GM19035 (cell line): ENCODE data around the gene SPCS2.

Experiments used
- ATAC-seq: cut with Tn5 transposase; IDR thresholded peaks from one replicate; pipeline ENCODE4 v1.9.1; 2021; ENCODE audit not compliant: unreplicated experiment

The SPCS2 gene

GRCh38 chr11:74948898-74949752 lies at the start of gene SPCS2, which contains the start of gene XRRA1:
TSS of gene SPCS2 (plus strand) at chr11:74949266. CDS start at chr11:74949286, 20 bp downstream.
TSS of gene XRRA1 (minus strand) at chr11:74949091. CDS start at chr11:74940878, 8,213 bp downstream.
- ATAC-seq = peak; percentile 94

GRCh38 chr11:74902342-74902741 lies 46.7 kb upstream of the SPCS2 start:
- ATAC-seq = no peak

- no peak for ATAC-seq
These were observed 43.7 kb upstream of the SPCS2 start for GRCh38 chr11:74905326-74905725.

GRCh38 chr11:74909385-74909784 lies 39.7 kb upstream of the SPCS2 start:
- no peak for ATAC-seq

GRCh38 chr11:74909812-74910211 lies 39.3 kb upstream of the SPCS2 start:
- no peak for ATAC-seq

GRCh38 chr11:74923125-74923524 lies 25.9 kb upstream of the SPCS2 start:
- ATAC-seq = no peak

GRCh38 chr11:74925281-74925680 lies 23.8 kb upstream of the SPCS2 start:
- ATAC-seq = no peak

DNA sequence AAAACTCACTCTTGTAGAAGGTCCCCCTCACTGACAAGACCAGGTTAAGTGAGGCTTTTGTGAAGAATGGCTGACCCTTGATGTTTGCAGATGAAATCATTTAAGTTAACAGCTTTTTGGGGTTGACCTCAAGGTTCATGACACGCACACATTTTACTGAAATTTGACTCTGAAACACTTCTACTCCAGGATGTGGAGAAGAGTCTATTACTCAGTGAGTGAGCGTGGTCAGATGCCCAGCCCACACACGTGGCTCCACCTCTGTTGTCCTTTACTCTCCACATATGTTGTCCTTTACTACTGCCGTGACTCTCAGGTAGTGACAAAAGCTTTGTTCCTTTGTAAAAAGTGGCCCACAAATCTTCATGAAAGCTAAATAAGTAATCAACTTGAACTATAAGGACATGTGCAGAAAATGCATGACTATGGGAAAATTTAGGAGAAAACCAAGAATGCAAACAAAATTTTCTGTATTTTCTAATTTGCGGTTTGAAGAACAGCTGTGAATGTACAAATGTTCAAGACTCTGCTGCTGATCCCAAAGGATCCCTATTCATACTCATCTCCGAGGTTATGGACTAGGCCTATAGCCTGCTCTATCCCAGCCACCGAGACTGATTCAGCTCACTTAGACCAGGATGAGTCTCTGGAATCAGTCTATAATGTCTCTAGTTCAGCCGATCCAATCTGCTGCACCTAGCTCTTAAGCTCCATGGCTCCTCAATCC lies 22.6 kb upstream of the SPCS2 start:
- no peak for ATAC-seq

GRCh38 chr11:74927496-74927895 lies 21.6 kb upstream of the SPCS2 start:
- ATAC-seq = no peak

GRCh38 chr11:74929431-74930363 lies 19.4 kb upstream of the SPCS2 start:
- ATAC-seq = peak; percentile 81

GRCh38 chr11:74932169-74932568 lies 16.9 kb upstream of the SPCS2 start:
- ATAC-seq = no peak

DNA sequence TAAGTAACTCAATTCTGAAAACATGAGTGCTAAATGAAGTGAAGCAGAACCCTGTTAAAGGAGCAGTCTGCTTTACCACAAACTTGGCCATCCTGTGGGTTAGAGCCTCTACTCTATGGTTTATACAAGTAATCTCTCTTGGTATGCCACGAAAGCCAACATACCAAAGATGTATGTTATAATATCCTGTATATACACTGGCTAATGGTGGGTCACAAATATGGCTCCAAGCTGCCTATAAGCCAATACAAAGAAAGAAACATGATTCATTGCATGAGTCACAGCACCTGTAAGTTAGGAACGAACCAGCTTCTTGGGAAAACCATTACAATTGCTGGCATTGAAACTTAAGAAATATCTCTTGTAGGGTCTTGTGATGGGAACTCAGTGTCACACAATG lies 16.3 kb upstream of the SPCS2 start:
- no peak for ATAC-seq

DNA sequence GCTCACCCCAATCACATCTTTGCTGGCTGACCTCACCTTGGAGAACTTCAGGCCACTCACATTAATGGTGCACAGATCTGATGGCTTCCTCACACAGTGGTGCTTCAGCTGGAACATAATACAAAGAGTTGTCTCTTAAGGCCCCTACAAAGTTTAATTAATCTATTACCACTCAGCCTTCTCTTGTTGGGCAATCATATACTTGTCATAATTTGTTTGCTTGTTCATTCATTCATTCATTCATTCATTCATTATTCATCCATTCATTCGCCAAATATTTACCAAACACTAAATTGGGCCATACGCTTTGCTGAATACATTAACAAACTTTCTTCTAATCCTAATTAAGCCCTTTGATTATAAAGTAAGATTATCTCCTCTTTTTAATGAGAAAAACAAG lies 15.3 kb upstream of the SPCS2 start:
- no peak for ATAC-seq

DNA sequence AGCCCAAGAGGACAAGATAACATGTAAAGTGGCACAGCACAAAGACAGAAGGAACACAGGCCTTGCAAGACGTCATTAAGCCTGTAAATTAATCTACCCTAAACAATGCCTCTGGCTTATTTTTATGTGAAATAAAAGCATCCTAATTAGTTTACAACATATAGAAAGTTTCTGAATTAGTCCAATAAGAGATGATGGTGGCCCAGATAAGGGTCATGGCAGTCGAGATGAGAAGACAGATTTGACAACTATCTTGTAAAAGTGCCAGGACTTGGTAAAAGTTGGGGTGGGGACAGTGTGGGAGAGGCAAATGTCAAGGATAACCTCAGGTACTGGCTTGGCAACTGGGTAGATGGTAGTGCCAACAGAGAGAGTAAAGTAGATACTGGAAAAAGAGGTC lies 13.8 kb upstream of the SPCS2 start:
- ATAC-seq = no peak

GRCh38 chr11:74936087-74936486 lies 13.0 kb upstream of the SPCS2 start:
- no peak for ATAC-seq

- no peak for ATAC-seq
These were observed 12.1 kb upstream of the SPCS2 start for GRCh38 chr11:74936976-74937375.

DNA sequence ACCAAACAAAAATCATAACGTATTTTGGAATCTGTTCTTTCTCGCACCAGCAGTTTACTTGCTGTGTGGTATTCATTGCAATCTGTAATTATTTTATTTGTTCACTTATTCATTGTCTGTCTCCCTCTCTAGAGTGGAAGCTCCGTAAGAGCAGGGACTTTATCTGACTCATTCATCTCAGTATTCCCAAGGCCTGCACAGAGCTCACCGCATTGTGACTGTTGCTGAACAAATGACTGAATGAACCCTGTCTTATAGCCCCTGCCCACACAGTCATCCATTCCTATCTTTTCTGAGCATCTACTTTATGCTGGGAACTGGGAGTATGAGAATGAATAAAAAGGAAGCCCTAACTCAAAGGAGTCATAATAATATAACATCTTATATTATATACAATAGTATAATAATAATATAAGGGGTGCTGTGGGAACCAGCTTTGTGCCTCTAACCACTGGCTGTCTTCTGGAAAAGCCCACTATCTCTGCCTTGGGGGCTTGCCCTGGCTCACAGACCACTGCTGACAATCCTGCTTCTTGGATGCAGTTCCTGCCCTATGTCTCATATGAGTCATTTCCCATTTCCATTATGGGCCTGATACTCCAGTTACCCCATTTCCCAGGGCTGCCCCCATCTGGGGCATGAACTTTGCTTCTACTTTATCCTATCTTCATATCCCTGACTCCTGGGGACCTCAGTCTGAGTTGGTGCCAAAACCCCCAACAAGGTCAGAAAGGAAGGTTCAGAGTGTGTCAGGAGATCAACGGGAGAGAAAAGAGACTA lies 11.2 kb upstream of the SPCS2 start:
- ATAC-seq = no peak

GRCh38 chr11:74941492-74941891 lies 7.6 kb upstream of the SPCS2 start:
- ATAC-seq = no peak

DNA sequence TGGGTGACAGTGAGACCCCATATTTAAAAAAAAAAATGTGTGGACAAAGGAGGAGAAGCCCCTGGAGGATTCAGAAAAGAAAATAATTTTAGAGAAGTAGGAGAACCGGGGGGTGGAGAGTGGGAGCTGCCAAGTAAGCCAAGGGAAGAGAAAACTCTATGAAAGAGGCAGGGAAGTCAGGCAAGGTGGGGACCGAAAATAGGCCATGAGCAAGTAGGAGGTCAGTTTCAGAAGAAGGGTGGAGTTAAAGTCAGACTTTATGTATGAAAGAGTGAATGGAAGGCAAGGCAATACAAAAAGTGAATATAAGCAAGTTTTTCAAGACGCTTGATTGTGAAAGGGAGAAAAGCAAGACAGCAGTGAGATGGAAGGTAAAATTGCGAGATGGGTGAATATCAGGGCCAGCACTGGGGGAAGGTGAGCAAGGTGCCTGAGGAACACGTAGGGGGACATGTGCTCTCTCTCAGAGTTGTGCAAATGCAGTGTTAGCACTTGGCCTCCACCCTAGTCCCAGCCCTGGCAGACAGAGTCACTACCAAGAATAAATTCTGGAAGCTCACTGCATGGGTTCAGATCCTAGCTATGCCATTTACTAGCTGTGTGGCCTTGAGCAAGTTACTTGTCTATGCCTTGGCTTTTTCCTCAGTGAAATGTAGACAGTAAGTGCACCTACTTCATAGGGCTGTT lies 6.8 kb upstream of the SPCS2 start:
- no peak for ATAC-seq

- ATAC-seq = peak; percentile 17
These were observed 544 bp upstream of the SPCS2 start for GRCh38 chr11:74948546-74948897.
